IPS-15b (cell line): ENCODE results near the gene AVEN.
"Not testable (repeated sequence)": the region's sequence is repeated elsewhere in the genome, so short reads cannot be mapped to it uniquely, and the experiment has no call there.

Experiments
- H3K27me3 ChIP-seq: one replicate; pipeline ENCODE4 v1.6.1; 2013; ENCODE audit warnings: low read length; ENCODE audit not compliant: control insufficient read depth, insufficient read depth
- H3K36me3 ChIP-seq: one replicate; pipeline ENCODE4 v1.6.1; 2013; ENCODE audit warnings: low read length; ENCODE audit not compliant: control insufficient read depth, insufficient read depth
- H3K4me1 ChIP-seq: one replicate; pipeline ENCODE4 v1.6.1; 2013; ENCODE audit warnings: mild to moderate bottlenecking, low read length; ENCODE audit not compliant: control insufficient read depth, insufficient read depth
- H3K4me3 ChIP-seq: one replicate; pipeline ENCODE4 v1.5.1; 2013; ENCODE audit warnings: low read depth, low read length
- H3K9ac ChIP-seq: one replicate; pipeline ENCODE4 v1.6.1; 2013; ENCODE audit warnings: low read depth, mild to moderate bottlenecking, low read length
- H3K9me3 ChIP-seq: one replicate; pipeline ENCODE4 v1.6.1; 2013; ENCODE audit warnings: mild to moderate bottlenecking, low read length; ENCODE audit not compliant: control insufficient read depth, insufficient read depth

AVEN gene

DNA sequence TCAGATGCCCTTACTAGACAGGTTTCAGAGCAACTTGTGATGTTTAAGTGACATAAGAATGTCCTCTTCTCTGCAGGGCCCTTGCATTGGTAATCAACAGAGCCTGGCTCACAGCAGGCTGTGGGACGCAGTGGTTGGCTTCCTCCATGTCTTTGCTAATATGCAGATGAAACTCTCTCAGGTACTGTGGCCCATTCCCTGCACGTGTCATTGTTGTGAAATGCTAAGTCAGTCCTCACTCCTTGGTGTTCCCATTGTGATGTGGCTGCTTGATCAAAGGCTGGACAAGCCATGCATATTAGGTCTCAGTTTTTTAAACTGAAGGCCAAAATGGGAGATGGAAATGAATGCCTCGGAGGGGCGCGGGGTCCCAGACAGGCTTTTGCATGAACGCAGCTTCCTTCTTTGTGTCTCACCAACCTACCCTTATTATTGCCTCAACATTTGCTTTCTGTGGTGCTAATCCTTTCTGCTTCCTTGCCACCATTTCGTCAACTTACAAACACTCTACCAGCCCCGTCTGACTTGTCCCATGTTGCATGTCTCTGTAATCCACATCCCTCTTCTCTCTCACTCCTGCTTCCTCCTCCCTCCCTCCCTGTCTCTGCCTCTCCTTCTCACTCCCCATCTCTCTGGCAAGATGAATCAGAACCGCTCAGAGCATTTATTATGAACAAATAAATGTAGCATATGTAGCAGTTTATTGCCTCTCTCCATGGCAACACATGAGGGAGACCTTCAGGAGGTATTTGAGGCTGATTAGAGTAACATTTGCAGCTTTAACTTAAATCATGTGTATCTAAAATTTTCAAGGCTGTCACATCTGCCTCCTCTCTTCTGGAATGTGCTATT lies 203.9 kb downstream of the AVEN start:
- Histone ChIP-seq H3K4me1 (peaks cover 9% of the 10 kb centered on the region), H3K9me3 (no peaks in the 10 kb centered on the region), H3K4me3 (no peak overlapping the region), H3K36me3 (no peaks in the 10 kb centered on the region), H3K9ac (no peak overlapping the region), H3K27me3 (no peaks in the 10 kb centered on the region)

DNA sequence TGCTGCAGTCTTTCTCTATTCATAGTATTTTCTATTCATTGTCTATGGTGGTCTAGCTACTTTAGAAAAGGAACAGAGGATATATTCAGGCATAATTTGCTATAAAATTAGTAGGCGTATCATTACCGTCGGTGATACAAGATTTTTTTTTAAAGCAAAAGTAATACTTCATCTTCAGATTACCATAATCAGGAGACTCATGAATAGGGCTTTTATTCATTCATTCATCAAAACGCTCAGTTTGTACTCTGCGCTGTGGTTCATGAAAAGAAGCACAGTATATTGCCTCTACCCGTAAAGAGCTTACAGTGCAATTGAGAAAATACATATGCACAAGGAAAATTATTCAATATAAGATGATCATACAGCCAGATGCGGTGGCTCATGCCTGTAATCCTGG lies 207.4 kb downstream of the AVEN start:
- Histone ChIP-seq H3K27me3 (no peaks in the 10 kb centered on the region), H3K36me3 (no peaks in the 10 kb centered on the region), H3K9ac (no peak overlapping the region), H3K9me3 (no peaks in the 10 kb centered on the region), H3K4me3 (no peak overlapping the region), H3K4me1 (peaks cover 9% of the 10 kb centered on the region)

DNA sequence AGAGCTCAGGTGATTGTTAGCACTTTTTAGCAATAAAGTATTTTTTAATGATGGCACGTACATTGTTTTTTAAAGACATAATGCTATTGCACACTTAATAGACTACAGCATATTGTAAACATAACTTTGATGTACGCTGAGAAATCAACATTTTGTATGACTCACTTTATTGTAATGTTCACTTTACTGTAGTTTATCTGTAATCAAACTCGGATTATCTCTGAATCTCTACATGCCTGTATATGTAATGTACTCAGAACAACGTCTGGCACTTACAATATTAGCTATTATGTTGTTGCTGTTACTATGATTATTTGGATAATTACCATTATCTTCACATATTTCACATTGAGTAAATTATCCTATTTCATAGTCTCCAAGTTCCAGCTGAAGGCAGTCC lies 208.7 kb downstream of the AVEN start:
- Histone ChIP-seq H3K4me1 (peaks cover 6% of the 10 kb centered on the region), H3K4me3 (no peak overlapping the region), H3K9me3 (no peaks in the 10 kb centered on the region), H3K9ac (no peak overlapping the region), H3K27me3 (no peaks in the 10 kb centered on the region), H3K36me3 (no peaks in the 10 kb centered on the region)

DNA sequence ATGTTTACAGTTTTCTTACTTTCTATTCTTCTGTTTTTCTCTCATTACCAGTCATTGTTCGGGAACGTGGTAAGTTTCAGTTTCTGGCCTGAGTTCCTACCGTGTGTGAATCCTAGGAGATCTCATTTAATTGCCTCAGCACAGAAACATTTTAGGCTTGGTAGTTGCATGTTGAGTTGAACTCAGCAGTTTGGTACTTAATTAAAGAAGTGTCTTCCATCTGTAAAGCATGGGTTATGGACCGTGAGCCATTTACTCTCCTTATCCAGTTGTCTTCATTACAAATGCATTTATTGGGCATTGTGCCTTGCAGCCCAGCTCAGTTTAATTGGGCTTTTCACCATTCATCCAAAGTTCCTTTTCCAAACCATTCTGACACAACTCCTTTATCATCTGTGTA lies 212.8 kb downstream of the AVEN start:
- Histone ChIP-seq H3K9ac (no peak overlapping the region), H3K36me3 (no peaks in the 10 kb centered on the region), H3K4me3 (no peak overlapping the region), H3K9me3 (no peaks in the 10 kb centered on the region), H3K4me1 (no peaks in the 10 kb centered on the region), H3K27me3 (no peaks in the 10 kb centered on the region)

DNA sequence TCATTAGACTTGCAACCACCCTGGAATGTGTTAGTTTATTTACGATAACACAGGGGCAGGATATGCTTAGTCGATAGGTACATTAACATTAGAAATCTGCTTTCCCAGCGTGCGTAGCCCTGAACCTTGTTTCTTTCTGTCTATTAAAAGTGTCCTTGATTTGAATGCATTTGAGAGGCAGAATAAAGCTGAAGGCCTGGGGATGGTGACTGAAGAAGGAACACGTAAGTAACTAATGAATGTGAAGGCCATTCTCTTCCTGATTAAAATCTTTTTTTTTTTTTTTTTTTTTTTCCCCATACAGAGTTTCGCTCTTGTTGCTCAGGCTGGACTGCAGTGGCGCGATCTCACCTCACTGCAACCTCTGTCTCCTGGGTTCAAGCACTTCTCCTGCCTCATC lies 213.6 kb downstream of the AVEN start:
- Histone ChIP-seq H3K27me3 (no peaks in the 10 kb centered on the region), H3K36me3 (no peaks in the 10 kb centered on the region), H3K9me3 (no peaks in the 10 kb centered on the region), H3K4me3 (no peak overlapping the region), H3K9ac (no peak overlapping the region), H3K4me1 (no peaks in the 10 kb centered on the region)

DNA sequence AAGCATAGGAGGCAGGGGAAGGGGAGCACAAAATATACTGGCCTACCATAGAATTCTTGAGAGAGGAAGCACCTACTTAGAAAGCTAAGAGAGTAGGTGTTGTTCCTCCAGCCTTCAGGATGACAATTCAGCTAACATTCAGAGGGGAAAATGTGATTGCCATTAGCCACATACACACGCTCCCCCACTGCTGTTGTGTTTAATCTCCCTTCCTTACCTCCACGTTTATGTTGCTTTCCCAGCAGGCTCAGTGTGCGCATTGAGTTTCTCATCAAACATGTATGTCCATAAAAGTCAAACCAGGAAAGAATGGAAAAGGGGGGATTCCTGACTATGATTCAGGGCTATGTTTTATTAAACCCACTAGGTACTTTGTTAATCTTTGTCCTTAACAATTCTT lies 215.9 kb downstream of the AVEN start:
- Histone ChIP-seq H3K9ac (no peak overlapping the region), H3K27me3 (no peaks in the 10 kb centered on the region), H3K9me3 (no peaks in the 10 kb centered on the region), H3K36me3 (no peaks in the 10 kb centered on the region), H3K4me1 (no peaks in the 10 kb centered on the region), H3K4me3 (no peak overlapping the region)

DNA sequence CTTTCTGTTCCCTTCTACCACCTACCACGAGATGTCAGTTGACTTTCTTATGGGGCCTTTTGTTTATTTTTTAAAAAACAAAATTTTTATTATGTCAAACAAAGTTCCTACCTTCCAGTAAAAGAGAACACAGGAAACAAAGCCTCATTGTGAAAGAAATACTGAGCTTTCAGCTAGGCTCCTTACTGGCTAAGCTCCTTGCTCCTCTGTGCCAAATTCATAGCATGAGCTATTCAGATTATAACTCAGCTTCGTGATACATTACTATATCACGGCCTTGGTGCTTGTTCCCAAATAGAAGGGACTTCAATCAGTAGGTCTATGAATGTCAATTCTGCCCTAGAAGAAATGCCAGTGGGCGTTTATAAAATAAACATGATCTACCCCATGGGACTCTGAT lies 216.5 kb downstream of the AVEN start:
- no peaks in the 10 kb centered on the region for H3K9me3 ChIP-seq
- H3K9ac ChIP-seq = no peak overlapping the region
- H3K27me3 ChIP-seq = no peaks in the 10 kb centered on the region
- no peak overlapping the region for H3K4me3 ChIP-seq
- H3K4me1 ChIP-seq = no peaks in the 10 kb centered on the region
- H3K36me3 ChIP-seq = no peaks in the 10 kb centered on the region

DNA sequence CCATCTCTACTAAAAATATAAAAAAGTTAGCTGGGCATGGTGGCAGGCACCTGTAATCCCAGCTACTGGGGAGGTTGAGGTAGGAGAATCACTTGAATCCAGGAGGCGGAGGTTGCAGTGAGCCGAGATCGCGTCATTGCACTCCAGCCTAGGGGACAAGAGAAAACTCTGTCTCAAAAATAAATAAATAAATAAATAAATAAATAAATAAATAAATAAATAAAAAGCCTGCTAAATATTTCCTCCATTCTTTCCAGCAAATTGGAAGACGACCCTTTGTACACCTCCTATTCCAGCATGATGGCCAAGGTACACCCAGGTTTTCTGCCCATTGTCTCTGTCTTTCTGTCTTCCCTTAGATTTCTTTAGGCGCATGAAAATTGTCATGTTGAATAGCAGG lies 219.5 kb downstream of the AVEN start:
- H3K4me3 ChIP-seq, H3K9ac ChIP-seq, H3K4me1 ChIP-seq, H3K9me3 ChIP-seq, H3K36me3 ChIP-seq, H3K27me3 ChIP-seq: not testable (repeated sequence)
